Stimulated activated memory B cell treated with anti-CD40 and anti-IgM and Interleukin-4, amounts not matched to agents 10 μg/mL and 1 μg/mL and 100 μg/mL, for 72 hours (primary cell): ENCODE data around the gene STEAP3.

ENCODE experiments used
- ATAC-seq: fragments of 150-1000 bp; cut with Tn5 transposase; 2 replicates; pipeline ENCODE4 v1.10.0; 2021
- H3K27ac Mint-ChIP-seq: one replicate; pipeline ENCODE4 v1.8.0; 2022; ENCODE audit warnings: mild to moderate bottlenecking, mixed read lengths
- H3K27me3 Mint-ChIP-seq: one replicate; pipeline ENCODE4 v1.8.0; 2022; ENCODE audit warnings: mixed read lengths
- H3K36me3 Mint-ChIP-seq: one replicate; pipeline ENCODE4 v1.8.0; 2022; ENCODE audit warnings: mixed read lengths
- H3K4me1 Mint-ChIP-seq: one replicate; pipeline ENCODE4 v1.8.0; 2022; ENCODE audit warnings: mixed read lengths
- H3K4me3 Mint-ChIP-seq: one replicate; pipeline ENCODE4 v1.8.0; 2022; ENCODE audit warnings: mild to moderate bottlenecking, moderate library complexity, mixed read lengths
- H3K9me3 Mint-ChIP-seq: one replicate; pipeline ENCODE4 v1.8.0; 2022; ENCODE audit warnings: mixed read lengths

The STEAP3 gene

DNA sequence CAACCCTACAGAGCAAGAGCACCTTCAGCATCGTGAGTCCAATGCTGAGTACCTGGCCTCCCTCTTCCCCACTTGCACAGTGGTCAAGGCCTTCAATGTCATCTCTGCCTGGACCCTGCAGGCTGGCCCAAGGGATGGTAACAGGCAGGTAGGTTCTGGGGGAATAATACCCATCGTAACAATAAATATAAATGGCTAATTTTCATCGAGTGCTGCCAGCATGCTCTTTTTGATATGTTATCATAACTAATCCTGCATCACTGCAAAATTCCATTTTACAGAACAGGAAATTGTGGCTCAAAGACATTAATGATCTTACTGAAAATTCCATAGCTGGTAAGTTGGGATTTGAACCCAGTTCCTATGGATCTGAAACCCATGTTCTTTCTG lies 22.2 kb downstream of the STEAP3 start:
- H3K9me3 Mint-ChIP-seq = no peaks in the 10 kb centered on the region
- H3K4me3 Mint-ChIP-seq = no peak overlapping the region
- no peaks in the 10 kb centered on the region for H3K4me1 Mint-ChIP-seq
- H3K36me3 Mint-ChIP-seq = peaks cover 15% of the 10 kb centered on the region
- ATAC-seq = no peak
- no peak overlapping the region for H3K27ac Mint-ChIP-seq
- H3K27me3 Mint-ChIP-seq = no peaks in the 10 kb centered on the region

DNA sequence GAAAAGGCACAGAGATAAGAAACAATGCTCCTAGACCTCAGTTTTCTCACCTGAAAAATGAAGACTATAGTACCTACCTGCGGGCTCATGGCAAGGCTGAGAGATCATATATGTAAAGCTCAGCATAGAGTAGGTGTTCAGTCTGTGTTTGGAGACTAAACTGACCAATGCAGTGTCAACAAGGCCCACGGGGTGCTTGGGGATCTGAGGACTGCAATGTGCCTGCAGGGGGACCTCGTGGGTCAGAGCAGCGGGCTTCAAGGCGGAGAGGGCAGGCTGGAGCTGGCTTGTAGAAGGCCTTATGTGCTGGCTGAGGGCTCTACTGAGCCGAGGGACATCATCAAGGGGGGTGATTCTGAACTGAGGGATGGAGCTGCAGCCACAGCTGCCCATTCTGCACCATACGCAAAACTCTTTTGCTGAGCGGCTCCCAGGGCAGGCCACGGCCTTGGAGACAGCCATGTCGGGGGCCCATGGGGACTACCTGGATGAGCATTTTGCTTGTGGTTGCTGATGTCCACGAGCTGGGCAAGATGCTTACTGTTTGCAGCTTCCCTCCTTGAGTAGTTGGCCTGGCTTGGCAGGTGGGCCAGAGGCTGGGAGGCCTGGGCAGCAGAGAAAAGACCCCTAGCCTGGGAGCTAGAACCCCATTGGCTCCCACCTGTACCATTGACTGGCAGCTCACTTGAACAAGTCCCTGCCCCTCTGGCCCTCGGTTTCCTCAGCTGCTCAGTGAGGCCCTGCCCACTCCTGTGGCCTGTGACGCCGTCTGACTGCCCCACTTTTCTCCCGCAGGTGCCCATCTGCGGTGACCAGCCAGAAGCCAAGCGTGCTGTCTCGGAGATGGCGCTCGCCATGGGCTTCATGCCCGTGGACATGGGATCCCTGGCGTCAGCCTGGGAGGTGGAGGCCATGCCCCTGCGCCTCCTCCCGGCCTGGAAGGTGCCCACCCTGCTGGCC lies 23.5 kb downstream of the STEAP3 start:
- Mint-ChIP-seq H3K27me3 (no peaks in the 10 kb centered on the region), H3K27ac (no peak overlapping the region), H3K4me1 (no peaks in the 10 kb centered on the region), H3K36me3 (peaks cover 15% of the 10 kb centered on the region), H3K9me3 (no peaks in the 10 kb centered on the region), H3K4me3 (no peak overlapping the region)
- ATAC-seq = no peak

- Mint-ChIP-seq H3K27ac (no peak overlapping the region), H3K9me3 (no peaks in the 10 kb centered on the region), H3K36me3 (peaks cover 15% of the 10 kb centered on the region), H3K4me3 (no peak overlapping the region), H3K4me1 (no peaks in the 10 kb centered on the region), H3K27me3 (no peaks in the 10 kb centered on the region)
- ATAC-seq = no peak
Observed at GRCh38 chr2:119247844-119248271, 24.2 kb downstream of the STEAP3 start.

GRCh38 chr2:119248311-119248710 lies 24.7 kb downstream of the STEAP3 start:
- no peak for ATAC-seq
- Mint-ChIP-seq H3K4me3 (no peak overlapping the region), H3K36me3 (peaks cover 15% of the 10 kb centered on the region), H3K9me3 (no peaks in the 10 kb centered on the region), H3K27ac (no peak overlapping the region), H3K27me3 (no peaks in the 10 kb centered on the region), H3K4me1 (no peaks in the 10 kb centered on the region)

DNA sequence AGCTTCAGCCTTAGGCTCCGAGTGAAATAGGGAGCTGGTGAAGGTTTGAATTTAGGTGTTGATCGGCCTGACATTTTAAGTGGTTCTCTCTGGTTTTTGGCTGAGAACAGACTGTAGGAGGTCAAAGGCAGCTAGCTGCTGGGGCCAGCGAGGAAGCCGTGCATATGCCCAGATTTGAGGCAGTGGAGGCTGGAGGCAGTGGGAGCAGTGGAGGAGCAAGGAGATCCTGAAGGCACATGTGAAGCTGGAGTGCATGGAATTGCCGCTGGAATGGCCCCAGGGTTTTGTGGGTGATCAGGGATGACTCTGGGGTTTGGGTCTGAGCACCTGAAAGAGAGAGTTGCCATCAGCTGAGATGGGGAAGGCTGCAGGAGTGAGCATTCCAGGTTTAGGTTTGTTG lies 25.1 kb downstream of the STEAP3 start:
- ATAC-seq = no peak
- Mint-ChIP-seq H3K4me3 (no peak overlapping the region), H3K27me3 (no peaks in the 10 kb centered on the region), H3K4me1 (no peaks in the 10 kb centered on the region), H3K27ac (no peak overlapping the region), H3K36me3 (peaks cover 15% of the 10 kb centered on the region), H3K9me3 (no peaks in the 10 kb centered on the region)

DNA sequence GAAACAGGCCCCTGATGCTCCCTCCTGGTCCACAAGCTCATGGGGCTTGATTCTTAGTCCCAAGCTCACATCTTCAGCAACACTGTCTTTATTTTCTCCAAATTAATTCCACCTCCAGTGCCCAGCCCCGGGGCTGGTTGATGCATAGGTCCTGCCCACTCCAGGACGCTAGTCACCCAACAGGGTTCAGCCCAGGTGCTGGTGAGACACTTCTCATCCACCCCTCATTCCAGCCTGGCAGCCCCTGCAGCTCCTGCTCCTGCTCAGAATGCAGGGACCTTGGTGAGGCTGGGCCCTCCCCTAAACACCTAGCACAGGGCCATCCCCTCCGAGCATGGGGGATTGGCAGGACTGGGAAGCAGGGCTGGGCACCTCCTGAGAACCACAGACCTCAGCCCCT lies 25.7 kb downstream of the STEAP3 start:
- Mint-ChIP-seq H3K27me3 (no peaks in the 10 kb centered on the region), H3K4me3 (no peak overlapping the region), H3K4me1 (no peaks in the 10 kb centered on the region), H3K27ac (no peak overlapping the region), H3K36me3 (peaks cover 15% of the 10 kb centered on the region), H3K9me3 (no peaks in the 10 kb centered on the region)
- ATAC-seq = no peak

GRCh38 chr2:119249855-119250717 lies 26.5 kb downstream of the STEAP3 start:
- no peak for ATAC-seq
- H3K27ac Mint-ChIP-seq = no peak overlapping the region
- H3K9me3 Mint-ChIP-seq = no peaks in the 10 kb centered on the region
- H3K4me1 Mint-ChIP-seq = no peaks in the 10 kb centered on the region
- H3K27me3 Mint-ChIP-seq = no peaks in the 10 kb centered on the region
- H3K36me3 Mint-ChIP-seq = peaks cover 13% of the 10 kb centered on the region
- H3K4me3 Mint-ChIP-seq = no peak overlapping the region

DNA sequence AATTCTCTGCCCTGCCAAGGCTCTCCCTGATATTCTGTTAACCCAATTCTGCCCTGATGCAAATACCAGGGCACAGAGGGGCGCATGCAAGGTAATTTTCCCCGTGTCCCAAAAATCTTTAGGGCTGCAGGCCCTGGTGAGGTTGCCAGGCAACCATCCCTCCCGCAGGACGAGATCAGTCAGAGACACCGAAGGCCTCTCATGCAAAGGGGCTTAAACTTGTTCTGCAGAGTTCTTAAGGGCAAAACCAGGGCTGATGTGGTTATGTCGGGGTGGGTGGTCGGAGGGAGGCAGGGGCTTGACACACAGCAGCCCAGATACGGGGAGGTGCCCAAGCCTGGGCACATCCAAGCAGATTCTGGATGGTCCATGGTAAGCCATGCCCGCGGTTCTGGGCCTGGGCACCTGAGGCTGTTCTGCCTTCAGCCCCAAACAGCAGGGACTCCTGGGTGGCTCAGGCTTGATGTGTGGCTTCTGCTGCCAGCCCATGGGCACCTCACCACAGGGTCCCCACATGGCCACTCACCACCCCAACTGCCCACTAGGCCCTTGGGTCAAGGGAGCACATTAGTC lies 27.2 kb downstream of the STEAP3 start:
- Mint-ChIP-seq H3K36me3 (peaks cover 9% of the 10 kb centered on the region), H3K4me3 (no peak overlapping the region), H3K9me3 (no peaks in the 10 kb centered on the region), H3K27ac (no peak overlapping the region), H3K27me3 (no peaks in the 10 kb centered on the region), H3K4me1 (no peaks in the 10 kb centered on the region)
- no peak for ATAC-seq

DNA sequence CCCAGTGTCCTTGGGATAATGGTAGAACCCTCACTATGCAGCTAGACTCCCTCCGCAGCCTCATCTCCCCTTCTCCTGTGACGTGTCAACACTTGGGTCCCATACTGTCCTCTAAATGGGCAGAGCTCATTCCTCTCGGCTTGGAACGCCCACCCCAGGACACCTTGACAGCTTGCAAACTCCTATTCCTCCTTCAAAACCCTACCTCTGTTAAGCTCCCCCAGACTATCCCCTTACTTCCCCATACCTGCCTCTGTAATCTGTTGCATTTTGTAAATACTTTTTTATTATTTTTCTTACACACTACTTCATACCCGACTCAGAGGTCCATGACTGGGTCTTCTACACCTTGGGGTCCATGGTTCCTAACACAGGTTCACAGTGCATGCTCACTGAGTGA lies 28.0 kb downstream of the STEAP3 start:
- no peak overlapping the region for H3K27ac Mint-ChIP-seq
- H3K27me3 Mint-ChIP-seq = no peaks in the 10 kb centered on the region
- no peak for ATAC-seq
- no peaks in the 10 kb centered on the region for H3K4me1 Mint-ChIP-seq
- no peak overlapping the region for H3K4me3 Mint-ChIP-seq
- H3K9me3 Mint-ChIP-seq = no peaks in the 10 kb centered on the region
- H3K36me3 Mint-ChIP-seq = peaks cover under 1% of the 10 kb centered on the region

GRCh38 chr2:119252186-119253113 lies 28.8 kb downstream of the STEAP3 start:
- H3K27me3 Mint-ChIP-seq = no peaks in the 10 kb centered on the region
- H3K4me1 Mint-ChIP-seq = no peaks in the 10 kb centered on the region
- no peak overlapping the region for H3K4me3 Mint-ChIP-seq
- ATAC-seq = no peak
- no peak overlapping the region for H3K27ac Mint-ChIP-seq
- H3K9me3 Mint-ChIP-seq = no peaks in the 10 kb centered on the region
- no peaks in the 10 kb centered on the region for H3K36me3 Mint-ChIP-seq

DNA sequence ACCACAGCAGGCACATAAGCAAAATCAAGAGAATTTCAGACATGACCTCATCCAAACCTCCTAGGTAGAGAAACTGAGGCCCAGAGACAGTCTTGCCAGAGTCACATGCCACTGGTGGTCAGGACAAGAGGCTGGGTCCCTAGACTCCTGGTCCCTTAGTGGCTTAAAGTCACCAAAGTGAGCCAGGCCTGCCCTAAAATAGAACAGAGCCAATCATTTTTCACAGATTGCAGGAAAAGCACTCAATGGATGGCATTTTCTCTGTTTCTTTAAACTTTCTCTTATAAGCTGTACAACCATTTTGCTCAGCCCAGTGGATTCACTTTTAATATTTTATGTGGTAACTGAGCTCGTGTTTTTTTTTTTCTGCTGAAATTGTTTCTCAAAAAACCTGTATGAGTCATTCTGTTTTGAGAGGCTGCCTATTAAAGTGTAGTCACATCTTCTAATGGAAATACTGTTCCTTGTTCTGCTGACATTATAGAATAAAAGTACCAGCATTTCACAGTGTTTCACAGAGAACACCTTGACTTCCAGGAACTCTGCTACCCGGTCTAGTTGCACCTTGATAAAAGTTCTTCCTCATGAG lies 29.6 kb downstream of the STEAP3 start:
- H3K4me1 Mint-ChIP-seq = no peaks in the 10 kb centered on the region
- no peak for ATAC-seq
- H3K27ac Mint-ChIP-seq = no peak overlapping the region
- H3K36me3 Mint-ChIP-seq = no peaks in the 10 kb centered on the region
- H3K27me3 Mint-ChIP-seq = no peaks in the 10 kb centered on the region
- H3K4me3 Mint-ChIP-seq = no peak overlapping the region
- H3K9me3 Mint-ChIP-seq = no peaks in the 10 kb centered on the region

- H3K4me1 Mint-ChIP-seq = no peaks in the 10 kb centered on the region
- no peak overlapping the region for H3K4me3 Mint-ChIP-seq
- no peak overlapping the region for H3K27ac Mint-ChIP-seq
- H3K9me3 Mint-ChIP-seq = no peaks in the 10 kb centered on the region
- no peaks in the 10 kb centered on the region for H3K27me3 Mint-ChIP-seq
- no peak for ATAC-seq
- H3K36me3 Mint-ChIP-seq = no peaks in the 10 kb centered on the region
Observed at GRCh38 chr2:119253760-119254600, 30.3 kb downstream of the STEAP3 start.

GRCh38 chr2:119254601-119255080 lies 31.0 kb downstream of the STEAP3 start:
- no peaks in the 10 kb centered on the region for H3K36me3 Mint-ChIP-seq
- H3K27ac Mint-ChIP-seq = no peak overlapping the region
- ATAC-seq = no peak
- H3K4me3 Mint-ChIP-seq = no peak overlapping the region
- H3K4me1 Mint-ChIP-seq = no peaks in the 10 kb centered on the region
- no peaks in the 10 kb centered on the region for H3K9me3 Mint-ChIP-seq
- H3K27me3 Mint-ChIP-seq = no peaks in the 10 kb centered on the region
